SJSA1 (cell line): ENCODE measurements around the gene IL1RN. TPM values are rescaled to one million over a fixed set of nuclear protein-coding genes. Genes with fewer than 3 reads are reported as not detected.

Experiments
- DNase-seq, 2 experiments: peaks; one replicate each; pipeline ENCODE4 v3.0.0-alpha.2; 2015 to 2020; ENCODE audit warnings: low spot score in 2 of 2, low read depth in 1 of 2
- H3K27ac ChIP-seq: fragments of 250-450 bp; sonication (Bioruptor Pico); 2 replicates; pipeline ENCODE4 v1.5.1; 2020; ENCODE audit warnings: mild to moderate bottlenecking, moderate library complexity
- H3K27me3 ChIP-seq: fragments of 250-450 bp; sonication (Bioruptor Pico); replicated peaks from 2 replicates; pipeline ENCODE4 v1.5.1; 2020; ENCODE audit warnings: mild to moderate bottlenecking, moderate library complexity
- H3K36me3 ChIP-seq: fragments of 250-450 bp; sonication (Bioruptor Pico); 2 replicates; pipeline ENCODE4 v1.5.1; 2020; ENCODE audit warnings: mild to moderate bottlenecking
- H3K4me1 ChIP-seq: fragments of 250-450 bp; sonication (Bioruptor Pico); replicated peaks from 2 replicates; pipeline ENCODE4 v1.6.1; 2021; ENCODE audit warnings: mild to moderate bottlenecking
- H3K4me3 ChIP-seq: fragments of 250-450 bp; sonication (Bioruptor Pico); 2 replicates; pipeline ENCODE4 v1.5.1; 2020; ENCODE audit warnings: mild to moderate bottlenecking
- H3K9me3 ChIP-seq: fragments of 250-450 bp; sonication (Bioruptor Pico); replicated peaks from 2 replicates; pipeline ENCODE4 v1.5.1; 2020; ENCODE audit warnings: mild to moderate bottlenecking
- total RNA-seq: library from RNA; depleted of rRNA; stranded (reverse); fragments of >200 nt; shearing (Covaris generic); gene quantifications from 2 replicates; pipeline ENCODE4 v1.2.3, GENCODE V29; 2014; rRNA removed

IL1RN gene
- total RNA-seq: not detected in 2 replicates

DNA sequence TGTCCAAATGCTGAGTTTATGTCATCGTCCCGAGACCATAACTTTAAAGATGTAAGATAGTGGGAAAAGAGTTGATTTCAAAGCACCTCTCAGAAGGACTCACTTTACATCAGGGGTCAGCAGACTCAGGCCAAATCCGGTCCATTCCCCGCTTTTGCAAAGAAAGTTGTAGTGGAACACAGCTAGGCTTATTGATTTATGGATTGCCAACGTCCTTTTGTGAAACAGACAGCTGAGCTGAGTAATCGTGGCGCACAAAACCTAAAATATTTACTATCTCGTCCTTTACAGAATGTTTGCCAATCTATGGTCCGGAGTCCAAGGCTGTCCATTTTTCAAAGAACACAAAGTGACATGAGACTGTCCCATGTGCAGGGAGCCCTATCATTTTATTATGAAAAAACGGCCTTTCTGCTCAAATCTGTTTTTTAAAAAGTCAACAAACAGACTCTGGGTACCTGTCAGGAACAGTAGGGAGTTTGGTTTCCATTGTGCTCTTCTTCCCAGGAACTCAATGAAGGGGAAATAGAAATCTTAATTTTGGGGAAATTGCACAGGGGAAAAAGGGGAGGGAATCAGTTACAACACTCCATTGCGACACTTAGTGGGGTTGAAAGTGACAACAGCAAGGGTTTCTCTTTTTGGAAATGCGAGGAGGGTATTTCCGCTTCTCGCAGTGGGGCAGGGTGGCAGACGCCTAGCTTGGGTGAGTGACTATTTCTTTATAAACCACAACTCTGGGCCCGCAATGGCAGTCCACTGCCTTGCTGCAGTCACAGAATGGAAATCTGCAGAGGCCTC lies at the start of gene IL1RN:
IL1RN (plus strand) TSS at position 754 of the 801 bp plus-strand sequence; CDS start at position 781, 27 bp downstream.
- DNase-seq: no peak
- H3K36me3 ChIP-seq: no peaks in the 10 kb centered on the region
- no peak within 1 kb of the TSS for H3K27ac ChIP-seq
- no peaks in the 10 kb centered on the region for H3K9me3 ChIP-seq
- H3K27me3 ChIP-seq: no peaks in the 10 kb centered on the region
- peaks cover 13% of the 10 kb centered on the region; the same call in 1 of the 2 replicates for H3K4me1 ChIP-seq
- no peak within 1 kb of the TSS for H3K4me3 ChIP-seq

DNA sequence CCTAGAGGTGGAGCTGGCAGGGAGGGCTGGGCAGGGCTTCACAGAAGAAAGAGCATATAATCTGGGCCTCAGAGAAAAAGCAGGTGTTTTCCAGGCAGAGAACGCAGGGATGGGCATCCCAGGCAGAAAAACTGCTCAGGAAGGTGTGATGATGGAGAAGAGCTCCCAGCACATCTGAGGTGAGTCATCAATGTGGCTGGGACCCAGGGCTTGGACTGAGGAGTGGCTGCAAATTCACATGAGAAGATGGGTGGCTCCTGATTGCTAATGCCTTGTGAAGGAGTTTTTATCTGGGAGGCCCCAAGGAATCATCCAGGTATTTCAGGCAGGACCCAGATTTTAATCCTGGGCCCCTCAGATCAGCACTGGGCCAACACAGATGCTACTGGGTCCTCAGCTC lies 49.5 kb upstream of the IL1RN start:
- Histone ChIP-seq H3K27ac (no peak overlapping the region), H3K27me3 (0 out of 2 replicates have a peak, but pooled peaks cover 5% of the 10 kb centered on the region), H3K9me3 (no peaks in the 10 kb centered on the region), H3K36me3 (no peaks in the 10 kb centered on the region), H3K4me3 (no peak overlapping the region), H3K4me1 (no peaks in the 10 kb centered on the region)
- DNase-seq: no peak

- H3K36me3 ChIP-seq: no peaks in the 10 kb centered on the region
- H3K27ac ChIP-seq: no peak overlapping the region
- no peaks in the 10 kb centered on the region for H3K9me3 ChIP-seq
- no peak for DNase-seq
- H3K4me3 ChIP-seq: no peak overlapping the region
- 0 out of 2 replicates have a peak, but pooled peaks cover 5% of the 10 kb centered on the region for H3K27me3 ChIP-seq
- H3K4me1 ChIP-seq: no peaks in the 10 kb centered on the region
These were observed 49.0 kb upstream of the IL1RN start for GRCh38 chr2:113078350-113078839.

DNA sequence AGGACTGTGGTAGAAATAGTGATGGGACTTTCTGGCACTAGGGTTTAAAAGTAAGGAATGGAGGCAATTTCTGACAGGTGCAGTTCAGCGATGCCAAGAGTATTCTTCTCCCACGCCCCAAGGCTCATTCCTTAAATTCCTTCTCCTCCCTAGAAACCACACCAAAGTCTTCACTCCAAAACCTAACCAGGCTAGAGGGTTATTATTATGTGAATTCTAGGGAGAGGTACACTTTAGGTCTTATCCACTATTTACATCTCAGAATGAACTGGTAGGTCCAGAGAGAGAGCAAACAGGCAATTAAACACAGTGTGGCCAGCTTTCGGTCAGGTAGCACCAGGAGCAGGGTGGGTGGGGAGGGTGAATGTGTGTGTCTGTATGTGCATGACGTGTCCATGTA lies 48.3 kb upstream of the IL1RN start:
- no peak for DNase-seq
- Histone ChIP-seq H3K4me1 (no peaks in the 10 kb centered on the region), H3K36me3 (no peaks in the 10 kb centered on the region), H3K27me3 (0 out of 2 replicates have a peak, but pooled peaks cover 5% of the 10 kb centered on the region), H3K4me3 (no peak overlapping the region), H3K27ac (no peak overlapping the region), H3K9me3 (no peaks in the 10 kb centered on the region)

GRCh38 chr2:113080134-113080533 lies 47.3 kb upstream of the IL1RN start:
- Histone ChIP-seq H3K36me3 (no peaks in the 10 kb centered on the region), H3K4me3 (no peak overlapping the region), H3K9me3 (no peaks in the 10 kb centered on the region), H3K27me3 (0 out of 2 replicates have a peak, but pooled peaks cover 7% of the 10 kb centered on the region), H3K4me1 (no peaks in the 10 kb centered on the region), H3K27ac (no peak overlapping the region)
- no peak for DNase-seq

DNA sequence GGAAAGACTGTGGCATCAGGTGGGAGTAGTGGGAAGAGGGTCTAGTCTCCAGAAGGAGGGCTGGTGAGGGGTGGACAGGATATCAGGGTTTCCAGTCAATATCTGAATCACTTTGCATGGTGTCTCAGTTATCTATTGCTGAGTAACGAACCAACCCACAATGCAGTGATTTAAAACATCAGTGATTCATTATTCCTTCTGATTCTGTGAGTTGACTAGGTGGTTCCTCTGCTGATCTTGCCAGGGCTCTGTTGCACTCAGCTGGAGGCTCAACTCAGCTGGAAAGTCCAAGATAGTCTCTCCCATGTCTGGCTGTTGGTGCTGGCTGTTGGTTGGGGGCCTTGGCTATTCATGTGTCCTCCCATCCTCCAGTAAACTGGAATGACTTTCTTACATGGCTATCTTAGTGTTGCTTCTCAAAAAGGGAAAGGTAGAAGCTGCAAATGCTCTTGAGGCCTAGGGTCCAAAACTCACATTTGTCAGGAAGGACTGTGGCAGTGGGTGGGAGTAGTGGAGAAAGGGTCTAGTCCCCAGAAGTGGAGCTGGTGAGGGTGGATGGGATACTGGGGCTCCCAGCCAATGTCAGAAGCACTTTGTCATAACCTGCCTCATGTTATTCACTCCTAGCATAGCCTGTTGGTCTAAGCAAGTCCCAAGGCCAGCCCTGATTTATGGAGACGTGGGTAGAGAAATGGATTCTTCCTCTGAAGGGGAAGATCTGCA lies 45.7 kb upstream of the IL1RN start:
- Histone ChIP-seq H3K4me1 (no peaks in the 10 kb centered on the region), H3K9me3 (no peaks in the 10 kb centered on the region), H3K4me3 (no peak overlapping the region), H3K27ac (no peak overlapping the region), H3K27me3 (0 out of 2 replicates have a peak, but pooled peaks cover 8% of the 10 kb centered on the region), H3K36me3 (no peaks in the 10 kb centered on the region)
- no peak for DNase-seq

DNA sequence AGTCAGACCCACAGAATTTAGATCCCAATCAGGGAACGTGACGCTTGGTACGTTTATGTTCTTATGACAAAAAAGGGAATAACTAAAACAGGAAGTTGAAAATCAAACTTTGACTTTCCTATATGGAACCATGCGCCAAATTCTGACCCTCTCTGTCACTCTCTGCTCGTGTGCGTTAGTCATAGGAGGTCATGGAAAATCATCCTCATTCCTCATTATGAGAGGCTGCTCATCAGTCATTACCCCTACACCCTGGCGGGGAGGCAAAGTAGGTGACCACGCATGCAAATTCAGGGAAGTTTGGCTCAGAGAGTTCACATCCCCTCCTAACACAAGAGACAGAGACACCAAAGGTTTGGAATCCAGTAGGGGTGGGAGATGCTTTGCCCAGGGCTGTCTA lies 44.1 kb upstream of the IL1RN start:
- no peaks in the 10 kb centered on the region for H3K36me3 ChIP-seq
- H3K4me1 ChIP-seq: no peaks in the 10 kb centered on the region
- no peak overlapping the region for H3K4me3 ChIP-seq
- no peak overlapping the region for H3K27ac ChIP-seq
- H3K9me3 ChIP-seq: no peaks in the 10 kb centered on the region
- 0 out of 2 replicates have a peak, but pooled peaks cover 8% of the 10 kb centered on the region for H3K27me3 ChIP-seq
- DNase-seq: no peak

- Histone ChIP-seq H3K4me3 (no peak overlapping the region), H3K27me3 (0 out of 2 replicates have a peak, but pooled peaks cover 8% of the 10 kb centered on the region), H3K4me1 (no peaks in the 10 kb centered on the region), H3K36me3 (no peaks in the 10 kb centered on the region), H3K27ac (no peak overlapping the region), H3K9me3 (no peaks in the 10 kb centered on the region)
- DNase-seq: no peak
These were observed 43.0 kb upstream of the IL1RN start for GRCh38 chr2:113084249-113085000.

DNA sequence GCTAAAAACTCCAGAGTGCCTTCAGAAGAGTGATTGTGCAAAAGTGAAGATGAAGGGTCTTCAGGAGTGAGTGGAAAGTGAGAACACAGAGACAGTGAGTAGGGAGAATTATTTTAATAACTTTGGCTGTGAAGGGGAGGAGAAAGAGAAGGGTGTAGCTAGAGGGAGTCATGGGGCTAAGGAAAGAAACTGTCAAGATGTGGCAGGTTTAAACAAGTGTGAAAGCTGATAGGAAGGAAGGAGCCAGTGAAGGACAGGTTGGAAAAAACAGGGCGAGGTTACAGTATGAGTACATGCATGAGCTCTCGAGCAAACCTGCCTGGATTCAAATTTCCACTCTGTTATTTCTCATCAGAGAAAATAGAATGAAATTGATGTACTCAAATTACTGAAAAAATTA lies 41.9 kb upstream of the IL1RN start:
- Histone ChIP-seq H3K4me3 (no peak overlapping the region), H3K27ac (no peak overlapping the region), H3K27me3 (0 out of 2 replicates have a peak, but pooled peaks cover 8% of the 10 kb centered on the region), H3K9me3 (no peaks in the 10 kb centered on the region), H3K36me3 (no peaks in the 10 kb centered on the region), H3K4me1 (no peaks in the 10 kb centered on the region)
- DNase-seq: no peak

- H3K27ac ChIP-seq: no peak overlapping the region
- peaks cover 8% of the 10 kb centered on the region; the same call in 1 of the 2 replicates for H3K27me3 ChIP-seq
- DNase-seq: no peak
- no peaks in the 10 kb centered on the region for H3K36me3 ChIP-seq
- no peaks in the 10 kb centered on the region for H3K4me1 ChIP-seq
- no peaks in the 10 kb centered on the region for H3K9me3 ChIP-seq
- H3K4me3 ChIP-seq: no peak overlapping the region
These were observed 39.0 kb upstream of the IL1RN start for GRCh38 chr2:113088213-113088992.

DNA sequence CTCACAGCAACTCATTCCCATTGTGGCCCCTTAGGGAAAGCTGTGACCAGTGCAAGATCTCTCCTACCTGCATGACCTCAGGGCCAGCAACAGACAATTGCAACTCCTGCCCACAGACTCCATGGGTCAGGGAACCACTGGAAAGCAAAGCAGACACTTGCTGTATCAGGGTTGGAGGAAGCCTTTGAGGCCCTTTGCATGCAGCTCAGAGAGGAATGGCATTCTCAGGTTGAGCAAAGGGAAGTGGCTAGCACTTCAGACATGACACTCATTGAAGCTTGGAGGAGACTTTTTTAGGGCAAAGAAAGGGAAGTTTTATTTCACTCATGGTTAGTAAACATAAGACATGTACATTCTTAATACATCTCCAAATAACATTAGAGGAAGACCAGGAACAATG lies 37.5 kb upstream of the IL1RN start:
- H3K9me3 ChIP-seq: no peaks in the 10 kb centered on the region
- no peak overlapping the region for H3K4me3 ChIP-seq
- DNase-seq: no peak
- no peaks in the 10 kb centered on the region for H3K36me3 ChIP-seq
- H3K27me3 ChIP-seq: peaks cover 4% of the 10 kb centered on the region; the same call in 1 of the 2 replicates
- H3K27ac ChIP-seq: no peak overlapping the region
- H3K4me1 ChIP-seq: no peaks in the 10 kb centered on the region

DNA sequence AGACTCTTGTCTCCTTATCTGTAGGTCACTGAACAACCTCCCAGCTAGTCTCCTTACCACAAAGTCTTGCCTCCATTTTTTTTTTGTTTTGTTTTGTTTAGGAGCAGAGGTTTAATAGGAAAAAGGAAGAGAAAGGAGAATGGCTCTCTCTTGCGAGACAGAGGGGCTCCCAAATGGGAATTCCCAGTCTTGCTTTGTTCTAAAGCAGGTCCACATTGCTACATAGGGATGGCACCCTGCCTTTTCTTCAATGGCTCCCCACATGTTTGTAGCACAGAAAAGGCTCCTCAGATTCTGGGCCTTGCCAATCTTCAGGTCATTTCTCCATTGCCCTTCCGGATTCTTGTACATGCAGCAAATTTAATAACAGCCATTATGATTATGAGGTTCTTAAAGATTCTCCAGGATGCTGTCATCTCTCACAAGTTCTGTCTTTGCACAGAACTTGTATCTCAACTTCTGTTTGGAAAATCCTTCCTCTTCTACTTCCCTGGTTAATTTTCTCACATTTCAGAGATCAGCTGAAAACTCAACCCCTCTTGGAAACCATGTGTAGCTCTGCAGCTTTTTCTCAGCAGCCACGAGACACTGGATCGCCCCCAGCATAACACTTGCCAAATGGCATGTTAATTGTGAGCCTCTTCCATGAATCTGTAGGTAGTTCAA lies 36.0 kb upstream of the IL1RN start:
- H3K4me1 ChIP-seq: no peaks in the 10 kb centered on the region
- no peak for DNase-seq
- no peaks in the 10 kb centered on the region for H3K36me3 ChIP-seq
- no peak overlapping the region for H3K4me3 ChIP-seq
- H3K27me3 ChIP-seq: no peaks in the 10 kb centered on the region; the same call in 1 of the 2 replicates
- H3K27ac ChIP-seq: no peak overlapping the region
- no peaks in the 10 kb centered on the region for H3K9me3 ChIP-seq
